ENCODE results near the gene CDKAL1.
"Not testable (repeated sequence)": the region's sequence is repeated elsewhere in the genome, so short reads cannot be mapped to it uniquely, and the experiment has no call there.

CDKAL1 gene

GRCh38 chr6:21073318-21073839, 539.1 kb downstream of the CDKAL1 start:
- DNase-seq (ENCODE audit: low spot score), result no peak

GRCh38 chr6:21074484-21074883, 540.2 kb downstream of the CDKAL1 start:
- no peak for DNase-seq (ENCODE audit: low spot score)

- no peak for DNase-seq (ENCODE audit: low spot score)
These were observed 541.7 kb downstream of the CDKAL1 start for GRCh38 chr6:21075986-21076385.

- DNase-seq (ENCODE audit: low spot score), result no peak
These were observed 544.2 kb downstream of the CDKAL1 start for GRCh38 chr6:21078497-21078896.

GRCh38 chr6:21079468-21080048, 545.3 kb downstream of the CDKAL1 start:
- no peak for DNase-seq (ENCODE audit: low spot score)

- no peak for DNase-seq (ENCODE audit: low spot score)
These were observed 546.0 kb downstream of the CDKAL1 start for GRCh38 chr6:21080221-21080620.

- no peak for DNase-seq (ENCODE audit: low spot score)
These were observed 547.8 kb downstream of the CDKAL1 start for GRCh38 chr6:21082091-21082490.

- DNase-seq (ENCODE audit: low spot score), result no peak
These were observed 549.5 kb downstream of the CDKAL1 start for GRCh38 chr6:21083708-21084107.

GRCh38 chr6:21084656-21085055, 550.4 kb downstream of the CDKAL1 start:
- DNase-seq (ENCODE audit: low spot score), result no peak

GRCh38 chr6:21085211-21085610, 551.0 kb downstream of the CDKAL1 start:
- DNase-seq (ENCODE audit: low spot score), result no peak

- DNase-seq (ENCODE audit: low spot score), result no peak
These were observed 551.4 kb downstream of the CDKAL1 start for GRCh38 chr6:21085643-21086042.

GRCh38 chr6:21087188-21087587, 552.9 kb downstream of the CDKAL1 start:
- DNase-seq (ENCODE audit: low spot score), result no peak

GRCh38 chr6:21091411-21091810, 557.2 kb downstream of the CDKAL1 start:
- DNase-seq (ENCODE audit: low spot score), result no peak

GRCh38 chr6:21092231-21092772, 558.0 kb downstream of the CDKAL1 start:
- DNase-seq (ENCODE audit: low spot score), result not testable (repeated sequence)

- DNase-seq (ENCODE audit: low spot score), result no peak
These were observed 561.2 kb downstream of the CDKAL1 start for GRCh38 chr6:21095462-21095861.

GRCh38 chr6:21098134-21098533, 563.9 kb downstream of the CDKAL1 start:
- DNase-seq (ENCODE audit: low spot score), result no peak

- no peak for DNase-seq (ENCODE audit: low spot score)
These were observed 564.5 kb downstream of the CDKAL1 start for GRCh38 chr6:21098744-21099143.

- DNase-seq (ENCODE audit: low spot score), result no peak
These were observed 565.4 kb downstream of the CDKAL1 start for GRCh38 chr6:21099338-21100314.

GRCh38 chr6:21100991-21101390, 566.7 kb downstream of the CDKAL1 start:
- DNase-seq (ENCODE audit: low spot score), result no peak

GRCh38 chr6:21101694-21102093, 567.4 kb downstream of the CDKAL1 start:
- no peak for DNase-seq (ENCODE audit: low spot score)

- DNase-seq (ENCODE audit: low spot score), result no peak
These were observed 567.9 kb downstream of the CDKAL1 start for GRCh38 chr6:21102201-21102600.

GRCh38 chr6:21102624-21103023, 568.4 kb downstream of the CDKAL1 start:
- no peak for DNase-seq (ENCODE audit: low spot score)
